ENCODE measurements around the gene PSMD1.

PSMD1 gene

GRCh38 chr2:231130336-231131056, 73.8 kb downstream of the PSMD1 start:
- Histone ChIP-seq H3K27ac (ENCODE audit: low read length) (no peak overlapping the region), H3K27me3 (ENCODE audit: insufficient read depth, low read length, poor library complexity) (no peaks in the 10 kb centered on the region), H3K36me3 (ENCODE audit: insufficient read depth, low read length) (peaks cover 6% of the 10 kb centered on the region), H3K4me3 (ENCODE audit: low read depth in 1 of 2, low read length in 2 of 2) (no peak overlapping the region), H4K20me1 (ENCODE audit: insufficient read depth, low read length) (peaks cover 4% of the 10 kb centered on the region; the same call in 1 of the 2 replicates), H3K9ac (ENCODE audit: low read depth, low read length) (no peak overlapping the region), H3K4me2 (ENCODE audit: insufficient read depth, low read length) (no peak overlapping the region), H2AFZ (ENCODE audit: low read depth, low read length) (no peak overlapping the region), H3K79me2 (ENCODE audit: insufficient read depth, low read length) (peaks cover 31% of the 10 kb centered on the region), H3K9me3 (ENCODE audit: insufficient read depth, low read length, severe bottlenecking) (no peaks in the 10 kb centered on the region), H3K4me1 (ENCODE audit: insufficient read depth, low read length) (no peaks in the 10 kb centered on the region)
- TF ChIP-seq CTCF (IDR thresholded peaks at IDR 0.05; ENCODE audit: borderline replicate concordance, extremely low read depth, low read length, poor library complexity, severe bottlenecking) (no peak), EZH2 (IDR thresholded peaks at IDR 0.05; ENCODE audit: borderline replicate concordance, low read depth, low read length, severe bottlenecking) (no peak)
- DNase-seq (no peak), ATAC-seq (ENCODE audit: insufficient read depth, low read depth) (no peak)

- no peaks in the 10 kb centered on the region for H3K4me1 ChIP-seq (ENCODE audit: insufficient read depth, low read length)
- H3K79me2 ChIP-seq (ENCODE audit: insufficient read depth, low read length): peaks cover 30% of the 10 kb centered on the region
- no peak overlapping the region for H3K4me3 ChIP-seq (ENCODE audit: low read depth in 1 of 2, low read length in 2 of 2)
- no peak for TF ChIP-seq CTCF (IDR thresholded peaks at IDR 0.05; ENCODE audit: borderline replicate concordance, extremely low read depth, low read length, poor library complexity, severe bottlenecking)
- no peak for TF ChIP-seq EZH2 (IDR thresholded peaks at IDR 0.05; ENCODE audit: borderline replicate concordance, low read depth, low read length, severe bottlenecking)
- peaks cover 4% of the 10 kb centered on the region; the same call in 1 of the 2 replicates for H4K20me1 ChIP-seq (ENCODE audit: insufficient read depth, low read length)
- ATAC-seq (ENCODE audit: insufficient read depth, low read depth) (no peak), DNase-seq (no peak)
- no peaks in the 10 kb centered on the region for H3K27me3 ChIP-seq (ENCODE audit: insufficient read depth, low read length, poor library complexity)
- H3K27ac ChIP-seq (ENCODE audit: low read length): no peak overlapping the region
- no peak overlapping the region for H2AFZ ChIP-seq (ENCODE audit: low read depth, low read length)
- no peak overlapping the region for H3K9ac ChIP-seq (ENCODE audit: low read depth, low read length)
- peaks cover 8% of the 10 kb centered on the region; the same call in 1 of the 2 replicates for H3K36me3 ChIP-seq (ENCODE audit: insufficient read depth, low read length)
- H3K4me2 ChIP-seq (ENCODE audit: insufficient read depth, low read length): no peak overlapping the region
- H3K9me3 ChIP-seq (ENCODE audit: insufficient read depth, low read length, severe bottlenecking): no peaks in the 10 kb centered on the region
Measured at GRCh38 chr2:231132129-231132528, 75.5 kb downstream of the PSMD1 start.

- Histone ChIP-seq H3K9me3 (ENCODE audit: insufficient read depth, low read length, severe bottlenecking) (no peaks in the 10 kb centered on the region), H3K79me2 (ENCODE audit: insufficient read depth, low read length) (peaks cover 28% of the 10 kb centered on the region), H3K27me3 (ENCODE audit: insufficient read depth, low read length, poor library complexity) (no peaks in the 10 kb centered on the region), H3K9ac (ENCODE audit: low read depth, low read length) (no peak overlapping the region), H3K4me2 (ENCODE audit: insufficient read depth, low read length) (no peak overlapping the region), H3K27ac (ENCODE audit: low read length) (no peak overlapping the region), H4K20me1 (ENCODE audit: insufficient read depth, low read length) (peaks cover 4% of the 10 kb centered on the region; the same call in 1 of the 2 replicates), H3K4me1 (ENCODE audit: insufficient read depth, low read length) (no peaks in the 10 kb centered on the region), H3K36me3 (ENCODE audit: insufficient read depth, low read length) (peaks cover 17% of the 10 kb centered on the region), H2AFZ (ENCODE audit: low read depth, low read length) (no peak overlapping the region), H3K4me3 (ENCODE audit: low read depth in 1 of 2, low read length in 2 of 2) (no peak overlapping the region)
- ATAC-seq (ENCODE audit: insufficient read depth, low read depth) (no peak), DNase-seq (no peak)
- TF ChIP-seq EZH2 (IDR thresholded peaks at IDR 0.05; ENCODE audit: borderline replicate concordance, low read depth, low read length, severe bottlenecking): no peak
- TF ChIP-seq CTCF (IDR thresholded peaks at IDR 0.05; ENCODE audit: borderline replicate concordance, extremely low read depth, low read length, poor library complexity, severe bottlenecking): no peak
Measured at GRCh38 chr2:231133365-231134099, 76.9 kb downstream of the PSMD1 start.

All from DND-41 (cell line).